CD4-positive, CD25-positive, alpha-beta regulatory T cell (primary cell): ENCODE data around the gene EPS8L1. TPM values are rescaled to one million over a fixed set of nuclear protein-coding genes. Genes with fewer than 3 reads are reported as not detected.
"Not testable (repeated sequence)": the region's sequence is repeated elsewhere in the genome, so short reads cannot be mapped to it uniquely, and the experiment has no call there.

Experiments used
- ATAC-seq, 2 donors: fragments of 150-1000 bp; cut with Tn5 transposase; one replicate each; pipeline ENCODE4 v1.10.0; 2021; ENCODE audit warnings: low read depth in 2 of 2, moderate number of reproducible peaks in 2 of 2, moderate library complexity in 1 of 2
- DNase-seq, 3 donors: peaks; one replicate each; pipeline versions ENCODE4 v3.0.0 to v3.0.0-alpha.2; 2012 to 2022; ENCODE audit warnings: mixed read lengths in 1 of 3
- H3K27ac ChIP-seq: one replicate; pipeline ENCODE4 v1.7.0; 2013; ENCODE audit warnings: mild to moderate bottlenecking, low read length; ENCODE audit not compliant: insufficient read depth, poor library complexity, severe bottlenecking
- H3K27me3 ChIP-seq: one replicate; pipeline ENCODE4 v1.7.0; 2013; ENCODE audit warnings: low read length; ENCODE audit not compliant: control insufficient read depth, insufficient read depth
- H3K36me3 ChIP-seq: one replicate; pipeline ENCODE4 v1.7.0; 2013; ENCODE audit warnings: mild to moderate bottlenecking, low read length, moderate library complexity; ENCODE audit not compliant: control insufficient read depth, insufficient read depth
- H3K4me1 ChIP-seq: 2 replicates; pipeline ENCODE4 v1.7.0; 2013; ENCODE audit warnings: mild to moderate bottlenecking, low read length; ENCODE audit not compliant: insufficient read depth, control insufficient read depth, poor library complexity, severe bottlenecking
- H3K4me3 ChIP-seq: one replicate; pipeline ENCODE4 v1.7.0; 2013; ENCODE audit warnings: low read depth, mild to moderate bottlenecking, low read length, moderate library complexity
- H3K9me3 ChIP-seq, 2 experiments: 1 replicate in 1 of 2; 2 replicates in 1 of 2; pipeline ENCODE4 v1.7.0; 2013; ENCODE audit warnings: low read length in 2 of 2, mild to moderate bottlenecking in 1 of 2, moderate library complexity in 1 of 2; ENCODE audit not compliant: control insufficient read depth in 2 of 2
- H3K27ac Mint-ChIP-seq, 3 donors: one replicate each; pipeline ENCODE4 v1.8.0; 2020 to 2022; ENCODE audit warnings: mild to moderate bottlenecking in 3 of 3, mixed read lengths in 3 of 3, moderate library complexity in 2 of 3
- H3K27me3 Mint-ChIP-seq: one replicate; pipeline ENCODE4 v1.8.0; 2022; ENCODE audit warnings: mild to moderate bottlenecking, mixed read lengths
- H3K36me3 Mint-ChIP-seq: one replicate; pipeline ENCODE4 v1.8.0; 2020; ENCODE audit warnings: mixed read lengths
- H3K4me1 Mint-ChIP-seq, 4 donors: one replicate each; pipeline ENCODE4 v1.8.0; 2020 to 2022; ENCODE audit warnings: mixed read lengths in 4 of 4, mild to moderate bottlenecking in 1 of 4
- H3K4me3 Mint-ChIP-seq, 4 donors: one replicate each; pipeline ENCODE4 v1.8.0; 2020 to 2022; ENCODE audit warnings: mild to moderate bottlenecking in 4 of 4, mixed read lengths in 4 of 4, moderate library complexity in 3 of 4
- H3K9me3 Mint-ChIP-seq, 7 donors: one replicate each; pipeline ENCODE4 v1.8.0; 2020 to 2022; ENCODE audit warnings: mixed read lengths in 7 of 7, mild to moderate bottlenecking in 3 of 7, moderate library complexity in 2 of 7
- polyA plus RNA-seq, 4 donors: library from polyadenylated mRNA; unstranded; fragments of 300-500 nt; fragmentation: Illumina TruSeq; gene quantifications; one replicate each; pipeline ENCODE4 v1.2.3, GENCODE V29; 2021
- total RNA-seq: library from RNA; stranded (reverse); gene quantifications from one replicate; pipeline ENCODE4 v1.2.3, GENCODE V29; 2022

Gene EPS8L1
- total RNA-seq (4.4 TPM), polyA plus RNA-seq (1 to 10 TPM in 3 of 4 donors, under 1 TPM in 1; 0.41 to 4.0 (median 1.3) TPM)

GRCh38 chr19:55075371-55075998 is at the start of gene EPS8L1:
Gene EPS8L1, plus strand, starts transcription at chr19:55075869. Its CDS starts 576 bp downstream, at chr19:55076445.
- Mint-ChIP-seq H3K9me3 (peaks cover 0 to 6% (median 0%) of the 10 kb centered on the region in 7 donors), H3K27ac (no peak within 1 kb of the TSS), H3K27me3 (peaks cover 65% of the 10 kb centered on the region), H3K4me1 (peaks cover 0 to 10% (median 7%) of the 10 kb centered on the region in 4 donors), H3K4me3 (peak within 1 kb of the TSS in 1 of 4 donors; percentile 69), H3K36me3 (no peaks in the 10 kb centered on the region)
- no peak within 1 kb of the TSS for H3K27ac ChIP-seq
- no peak for DNase-seq
- H3K9me3 ChIP-seq, result no peaks in the 10 kb centered on the region
- no peak for ATAC-seq
- peaks cover 9% of the 10 kb centered on the region for H3K4me1 ChIP-seq
- H3K27me3 ChIP-seq, result no peaks in the 10 kb centered on the region
- no peak within 1 kb of the TSS for H3K4me3 ChIP-seq
- H3K36me3 ChIP-seq, result no peaks in the 10 kb centered on the region

GRCh38 chr19:55027140-55027471 is 48.6 kb upstream of the EPS8L1 start:
- H3K27me3 Mint-ChIP-seq, H3K27me3 ChIP-seq, ATAC-seq, H3K27ac Mint-ChIP-seq, H3K4me1 ChIP-seq, DNase-seq, H3K36me3 Mint-ChIP-seq, H3K36me3 ChIP-seq, H3K4me3 Mint-ChIP-seq, H3K4me3 ChIP-seq: not testable (repeated sequence)
- Histone ChIP-seq H3K9me3 (peaks cover 2 to 15% of the 10 kb centered on the region in 2 experiments), H3K27ac (peak overlapping the region; percentile 55)
- Mint-ChIP-seq H3K9me3 (peaks cover 0 to 19% (median 2%) of the 10 kb centered on the region in 7 donors), H3K4me1 (peaks cover 0 to 18% (median 4%) of the 10 kb centered on the region in 4 donors)

GRCh38 chr19:55027472-55028337 is 48.0 kb upstream of the EPS8L1 start:
- H3K9me3 ChIP-seq, result peaks cover 2 to 15% of the 10 kb centered on the region in 2 experiments
- H3K36me3 ChIP-seq, result no peaks in the 10 kb centered on the region
- no peak overlapping the region for H3K4me3 ChIP-seq
- Mint-ChIP-seq H3K4me1 (peaks cover 0 to 20% (median 4%) of the 10 kb centered on the region in 4 donors), H3K27ac (no peak overlapping the region), H3K4me3 (no peak overlapping the region), H3K9me3 (peaks cover 0 to 20% (median 2%) of the 10 kb centered on the region in 7 donors), H3K36me3 (no peaks in the 10 kb centered on the region), H3K27me3 (no peaks in the 10 kb centered on the region)
- no peaks in the 10 kb centered on the region for H3K4me1 ChIP-seq
- no peak for DNase-seq
- no peaks in the 10 kb centered on the region for H3K27me3 ChIP-seq
- ATAC-seq, result no peak
- H3K27ac ChIP-seq, result peak overlapping the region; percentile 55

GRCh38 chr19:55028757-55029156 is 46.9 kb upstream of the EPS8L1 start:
- Histone ChIP-seq H3K27ac (no peak overlapping the region), H3K4me3 (no peak overlapping the region), H3K27me3 (no peaks in the 10 kb centered on the region), H3K9me3 (peaks cover 2 to 15% of the 10 kb centered on the region in 2 experiments), H3K36me3 (no peaks in the 10 kb centered on the region), H3K4me1 (no peaks in the 10 kb centered on the region)
- Mint-ChIP-seq H3K36me3 (no peaks in the 10 kb centered on the region), H3K4me1 (peaks cover 0 to 20% (median 4%) of the 10 kb centered on the region in 4 donors), H3K27me3 (no peaks in the 10 kb centered on the region), H3K9me3 (peaks cover 0 to 17% (median 2%) of the 10 kb centered on the region in 7 donors), H3K4me3 (no peak overlapping the region), H3K27ac (peak overlapping the region in 1 of 3 donors; percentile 46)
- ATAC-seq (no peak), DNase-seq (no peak)

- no peaks in the 10 kb centered on the region for H3K27me3 ChIP-seq
- no peak overlapping the region for H3K4me3 ChIP-seq
- Mint-ChIP-seq H3K9me3 (peaks cover 0 to 11% (median 1%) of the 10 kb centered on the region in 7 donors), H3K27ac (no peak overlapping the region), H3K27me3 (no peaks in the 10 kb centered on the region), H3K4me1 (peaks cover 0 to 21% (median 2%) of the 10 kb centered on the region in 4 donors), H3K4me3 (no peak overlapping the region), H3K36me3 (peaks cover 3% of the 10 kb centered on the region)
- H3K9me3 ChIP-seq, result peaks cover under 1 to 11% of the 10 kb centered on the region in 2 experiments
- H3K36me3 ChIP-seq, result no peaks in the 10 kb centered on the region
- H3K4me1 ChIP-seq, result no peaks in the 10 kb centered on the region
- ATAC-seq (no peak), DNase-seq (no peak)
- no peak overlapping the region for H3K27ac ChIP-seq
Measured at GRCh38 chr19:55031178-55031577, 44.5 kb upstream of the EPS8L1 start.

GRCh38 chr19:55032170-55032800 is 43.4 kb upstream of the EPS8L1 start:
- Mint-ChIP-seq H3K27ac (peak overlapping the region in 1 of 3 donors; percentile 20), H3K27me3 (no peaks in the 10 kb centered on the region), H3K36me3 (peaks cover 3% of the 10 kb centered on the region), H3K9me3 (peaks cover 0 to 7% (median 0%) of the 10 kb centered on the region in 7 donors), H3K4me1 (peaks cover 0 to 19% (median 2%) of the 10 kb centered on the region in 4 donors), H3K4me3 (no peak overlapping the region)
- Histone ChIP-seq H3K4me3 (no peak overlapping the region), H3K9me3 (peaks cover 0 to 8% of the 10 kb centered on the region in 2 experiments), H3K27ac (no peak overlapping the region), H3K36me3 (no peaks in the 10 kb centered on the region), H3K4me1 (no peaks in the 10 kb centered on the region), H3K27me3 (no peaks in the 10 kb centered on the region)
- ATAC-seq (no peak), DNase-seq (no peak)

- H3K4me1 ChIP-seq, H3K4me3 Mint-ChIP-seq, H3K27ac Mint-ChIP-seq, H3K27ac ChIP-seq, H3K36me3 ChIP-seq, H3K9me3 Mint-ChIP-seq, H3K27me3 ChIP-seq, H3K27me3 Mint-ChIP-seq, H3K9me3 ChIP-seq, H3K36me3 Mint-ChIP-seq, DNase-seq, H3K4me3 ChIP-seq, ATAC-seq: not testable (repeated sequence)
- peaks cover 0 to 19% (median 1%) of the 10 kb centered on the region in 4 donors for H3K4me1 Mint-ChIP-seq
Measured at GRCh38 chr19:55032976-55033643, 42.6 kb upstream of the EPS8L1 start.
